ENCODE results near the gene LDB2. TPM values are rescaled to one million over a fixed set of nuclear protein-coding genes. Genes with fewer than 3 reads are reported as not detected.

LDB2 gene
- total and polyA plus RNA-seq, 2 donors, result 29.0 to 142 TPM

DNA sequence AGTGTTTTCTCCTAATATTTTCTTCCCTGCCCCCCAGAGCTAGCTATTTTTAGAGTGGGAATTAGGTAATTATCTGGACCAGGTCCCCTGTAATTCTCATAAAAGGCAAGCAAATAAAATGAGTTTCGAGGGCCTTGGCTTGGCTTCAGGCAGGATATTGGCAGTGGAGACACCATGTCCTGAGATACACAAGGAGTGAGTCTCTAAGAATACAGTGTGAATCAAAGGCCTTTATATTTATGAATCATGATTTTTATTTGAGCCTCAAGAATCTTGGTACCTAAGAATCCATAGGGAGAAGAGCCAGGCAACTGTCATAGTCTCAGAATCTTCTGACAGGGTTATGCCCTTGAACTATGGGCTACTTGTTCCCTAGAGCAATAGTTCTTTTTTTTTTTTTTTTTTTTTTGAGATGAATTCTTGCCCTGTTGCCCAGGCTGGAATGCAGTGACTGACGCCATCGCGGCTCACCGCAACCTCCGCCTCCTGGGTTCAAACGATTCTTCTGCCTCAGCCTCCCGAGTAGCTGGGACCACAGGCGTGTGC, 205.4 kb downstream of the LDB2 start:
- no peaks in the 10 kb centered on the region for H3K4me1 ChIP-seq (ENCODE audit: insufficient read depth)
- H3K36me3 ChIP-seq (ENCODE audit: insufficient read depth), result no peaks in the 10 kb centered on the region
- no peak for DNase-seq (ENCODE audit: extremely low spot score)
- peak overlapping the region; percentile 6 for H3K27ac ChIP-seq (ENCODE audit: low read depth)
- H3K4me3 ChIP-seq (ENCODE audit: low read depth, low read length), result no peak overlapping the region
- 65% methylated on average over 9 of the region's 9 CpGs for WGBS

- H3K4me3 ChIP-seq (ENCODE audit: low read depth, low read length), result no peak overlapping the region
- H3K27ac ChIP-seq (ENCODE audit: low read depth), result peak overlapping the region; percentile 58
- no peak for DNase-seq (ENCODE audit: extremely low spot score)
- H3K4me1 ChIP-seq (ENCODE audit: insufficient read depth), result no peaks in the 10 kb centered on the region
- no peaks in the 10 kb centered on the region for H3K36me3 ChIP-seq (ENCODE audit: insufficient read depth)
- 37% methylated on average over 2 of the region's 2 CpGs for WGBS
These were observed 205.9 kb downstream of the LDB2 start for GRCh38 chr4:16692524-16692923.

GRCh38 chr4:16692046-16692445, 206.4 kb downstream of the LDB2 start:
- Histone ChIP-seq H3K36me3 (ENCODE audit: insufficient read depth) (no peaks in the 10 kb centered on the region), H3K4me1 (ENCODE audit: insufficient read depth) (no peaks in the 10 kb centered on the region), H3K4me3 (ENCODE audit: low read depth, low read length) (no peak overlapping the region), H3K27ac (ENCODE audit: low read depth) (peak overlapping the region; percentile 35)
- no peak for DNase-seq (ENCODE audit: extremely low spot score)
- WGBS, result 46% methylated on average over 4 of the region's 4 CpGs

- 85% methylated on average over 1 of the region's 1 CpG for WGBS
- H3K27ac ChIP-seq (ENCODE audit: low read depth), result no peak overlapping the region
- no peaks in the 10 kb centered on the region for H3K36me3 ChIP-seq (ENCODE audit: insufficient read depth)
- DNase-seq (ENCODE audit: extremely low spot score), result no peak
- no peaks in the 10 kb centered on the region for H3K4me1 ChIP-seq (ENCODE audit: insufficient read depth)
- H3K4me3 ChIP-seq (ENCODE audit: low read depth, low read length), result no peak overlapping the region
These were observed 207.0 kb downstream of the LDB2 start for GRCh38 chr4:16691450-16691849.

DNA sequence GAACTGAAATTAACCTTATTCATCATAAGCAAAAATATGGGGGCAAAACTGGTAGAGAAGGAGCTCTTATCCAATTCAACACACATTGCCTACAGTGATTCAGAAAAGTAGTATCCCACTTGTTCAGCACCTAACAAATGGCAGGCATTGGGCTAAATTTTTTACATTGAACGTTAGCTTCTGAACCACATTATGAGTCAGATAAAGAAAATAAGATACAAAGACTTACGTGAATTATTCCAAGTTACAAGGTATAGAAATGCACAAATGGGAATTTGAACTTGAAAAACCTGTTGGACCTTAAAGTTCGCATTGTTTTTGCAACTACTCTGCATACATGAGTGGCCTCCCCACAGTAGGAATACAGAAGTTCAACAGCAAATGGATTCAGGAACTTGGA, 210.6 kb downstream of the LDB2 start:
- Histone ChIP-seq H3K4me3 (ENCODE audit: low read depth, low read length) (no peak overlapping the region), H3K4me1 (ENCODE audit: insufficient read depth) (no peaks in the 10 kb centered on the region), H3K27ac (ENCODE audit: low read depth) (no peak overlapping the region), H3K36me3 (ENCODE audit: insufficient read depth) (no peaks in the 10 kb centered on the region)
- DNase-seq (ENCODE audit: extremely low spot score), result no peak
- whole genome bisulfite sequencing, result 90% methylated on average over 3 of the region's 3 CpGs

- Histone ChIP-seq H3K36me3 (ENCODE audit: insufficient read depth) (no peaks in the 10 kb centered on the region), H3K4me1 (ENCODE audit: insufficient read depth) (no peaks in the 10 kb centered on the region), H3K27ac (ENCODE audit: low read depth) (no peak overlapping the region), H3K4me3 (ENCODE audit: low read depth, low read length) (no peak overlapping the region)
- DNase-seq (ENCODE audit: extremely low spot score), result no peak
- whole genome bisulfite sequencing, result 79% methylated on average over 2 of the region's 2 CpGs
These were observed 211.4 kb downstream of the LDB2 start for GRCh38 chr4:16687011-16687410.

- Histone ChIP-seq H3K4me1 (ENCODE audit: insufficient read depth) (no peaks in the 10 kb centered on the region), H3K36me3 (ENCODE audit: insufficient read depth) (no peaks in the 10 kb centered on the region), H3K27ac (ENCODE audit: low read depth) (no peak overlapping the region), H3K4me3 (ENCODE audit: low read depth, low read length) (no peak overlapping the region)
- WGBS, result 49% methylated on average over 2 of the region's 2 CpGs
- no peak for DNase-seq (ENCODE audit: extremely low spot score)
These were observed 212.2 kb downstream of the LDB2 start for GRCh38 chr4:16686195-16686594.

DNA sequence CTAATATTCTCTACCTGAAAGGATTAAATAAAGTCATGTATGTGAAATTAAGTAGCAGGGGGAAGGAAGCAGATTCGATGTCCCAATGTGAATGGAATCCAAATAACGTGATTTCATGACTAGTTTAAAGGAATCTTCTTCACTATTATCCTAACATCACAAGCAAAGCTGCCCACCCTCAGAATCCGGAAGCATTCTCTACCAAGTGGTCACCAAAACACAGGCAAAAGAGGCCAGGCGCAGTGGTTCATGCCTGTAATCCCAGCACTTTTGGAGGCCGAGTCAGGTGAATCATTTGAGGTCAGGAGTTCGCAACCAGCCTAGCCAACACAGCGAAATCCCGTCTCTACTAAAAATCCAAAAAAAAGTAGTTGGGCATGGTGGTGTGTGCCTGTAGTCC, 212.9 kb downstream of the LDB2 start:
- no peak for DNase-seq (ENCODE audit: extremely low spot score)
- 89% methylated on average over 8 of the region's 8 CpGs for WGBS
- no peaks in the 10 kb centered on the region for H3K4me1 ChIP-seq (ENCODE audit: insufficient read depth)
- no peaks in the 10 kb centered on the region for H3K36me3 ChIP-seq (ENCODE audit: insufficient read depth)
- no peak overlapping the region for H3K4me3 ChIP-seq (ENCODE audit: low read depth, low read length)
- peak overlapping the region; percentile 60 for H3K27ac ChIP-seq (ENCODE audit: low read depth)

DNA sequence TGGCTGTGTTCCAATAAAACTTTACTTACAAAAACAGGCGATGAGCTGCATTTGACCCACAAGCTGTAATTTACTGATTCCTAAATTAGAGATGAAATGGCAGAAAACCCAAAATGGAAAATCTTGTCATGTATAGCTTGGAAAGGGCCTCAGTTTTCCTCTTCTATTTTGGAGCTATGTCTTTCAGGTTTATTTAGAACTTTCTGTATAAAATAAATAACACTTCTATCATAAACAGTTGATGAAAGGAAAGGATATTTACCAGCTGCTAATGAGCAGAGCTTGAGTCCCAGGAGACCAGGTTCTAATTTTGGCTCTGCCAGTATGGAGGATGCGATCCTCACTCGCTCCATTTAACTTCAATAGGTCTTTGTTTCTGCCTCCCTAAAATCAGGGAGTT, 213.5 kb downstream of the LDB2 start:
- 64% methylated on average over 3 of the region's 3 CpGs for WGBS

DNA sequence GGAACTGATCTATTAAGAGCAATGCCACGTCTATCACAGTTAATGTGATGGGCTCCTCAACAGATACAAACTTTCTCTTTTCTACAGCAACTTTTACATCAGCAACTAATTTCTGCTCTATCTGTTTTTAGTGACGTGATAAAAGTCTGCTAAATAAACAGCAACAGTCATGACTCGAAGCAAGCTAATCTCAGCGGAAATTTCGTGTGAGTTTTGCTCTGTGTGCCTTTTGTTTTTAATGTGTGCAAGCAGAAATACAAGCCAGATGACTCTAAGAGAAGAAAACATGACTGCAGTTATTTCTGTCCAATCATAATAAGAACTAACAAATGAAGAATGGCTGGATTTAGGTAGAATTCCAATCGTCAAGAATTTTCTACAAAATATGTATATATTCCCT, 214.3 kb downstream of the LDB2 start:
- Histone ChIP-seq H3K36me3 (ENCODE audit: insufficient read depth) (no peaks in the 10 kb centered on the region), H3K4me3 (ENCODE audit: low read depth, low read length) (no peak overlapping the region), H3K27ac (ENCODE audit: low read depth) (peak overlapping the region; percentile 57), H3K4me1 (ENCODE audit: insufficient read depth) (no peaks in the 10 kb centered on the region)
- DNase-seq (ENCODE audit: extremely low spot score), result no peak
- 35% methylated on average over 6 of the region's 6 CpGs for WGBS

More for the DNA sequence above, 213.5 kb downstream of the LDB2 start:
- no peak overlapping the region for H3K4me3 ChIP-seq (ENCODE audit: low read depth, low read length)
- no peak for DNase-seq (ENCODE audit: extremely low spot score)
- no peaks in the 10 kb centered on the region for H3K36me3 ChIP-seq (ENCODE audit: insufficient read depth)
- H3K27ac ChIP-seq (ENCODE audit: low read depth), result peak overlapping the region; percentile 23
- H3K4me1 ChIP-seq (ENCODE audit: insufficient read depth), result no peaks in the 10 kb centered on the region

DNA sequence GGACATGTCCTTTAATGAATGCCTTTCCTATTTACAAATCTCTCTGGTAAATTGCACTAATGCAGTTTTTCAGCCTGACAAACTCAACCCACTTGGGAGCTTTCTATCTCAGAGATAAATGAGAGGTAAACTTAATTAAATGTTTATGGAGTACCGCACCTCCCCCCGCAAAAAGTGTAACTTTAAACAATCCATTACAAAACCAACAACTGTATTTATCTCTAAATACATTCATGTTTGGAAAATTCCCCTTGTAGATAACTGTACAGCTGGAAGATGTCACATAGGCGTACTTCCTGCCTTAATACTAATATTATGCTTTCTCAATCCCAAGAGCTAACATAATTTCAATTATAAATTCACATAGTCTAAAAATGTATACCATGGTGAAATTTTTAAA, 215.5 kb downstream of the LDB2 start:
- Histone ChIP-seq H3K36me3 (ENCODE audit: insufficient read depth) (no peaks in the 10 kb centered on the region), H3K4me1 (ENCODE audit: insufficient read depth) (no peaks in the 10 kb centered on the region), H3K27ac (ENCODE audit: low read depth) (no peak overlapping the region), H3K4me3 (ENCODE audit: low read depth, low read length) (no peak overlapping the region)
- WGBS, result 60% methylated on average over 3 of the region's 3 CpGs
- DNase-seq (ENCODE audit: extremely low spot score), result no peak

DNA sequence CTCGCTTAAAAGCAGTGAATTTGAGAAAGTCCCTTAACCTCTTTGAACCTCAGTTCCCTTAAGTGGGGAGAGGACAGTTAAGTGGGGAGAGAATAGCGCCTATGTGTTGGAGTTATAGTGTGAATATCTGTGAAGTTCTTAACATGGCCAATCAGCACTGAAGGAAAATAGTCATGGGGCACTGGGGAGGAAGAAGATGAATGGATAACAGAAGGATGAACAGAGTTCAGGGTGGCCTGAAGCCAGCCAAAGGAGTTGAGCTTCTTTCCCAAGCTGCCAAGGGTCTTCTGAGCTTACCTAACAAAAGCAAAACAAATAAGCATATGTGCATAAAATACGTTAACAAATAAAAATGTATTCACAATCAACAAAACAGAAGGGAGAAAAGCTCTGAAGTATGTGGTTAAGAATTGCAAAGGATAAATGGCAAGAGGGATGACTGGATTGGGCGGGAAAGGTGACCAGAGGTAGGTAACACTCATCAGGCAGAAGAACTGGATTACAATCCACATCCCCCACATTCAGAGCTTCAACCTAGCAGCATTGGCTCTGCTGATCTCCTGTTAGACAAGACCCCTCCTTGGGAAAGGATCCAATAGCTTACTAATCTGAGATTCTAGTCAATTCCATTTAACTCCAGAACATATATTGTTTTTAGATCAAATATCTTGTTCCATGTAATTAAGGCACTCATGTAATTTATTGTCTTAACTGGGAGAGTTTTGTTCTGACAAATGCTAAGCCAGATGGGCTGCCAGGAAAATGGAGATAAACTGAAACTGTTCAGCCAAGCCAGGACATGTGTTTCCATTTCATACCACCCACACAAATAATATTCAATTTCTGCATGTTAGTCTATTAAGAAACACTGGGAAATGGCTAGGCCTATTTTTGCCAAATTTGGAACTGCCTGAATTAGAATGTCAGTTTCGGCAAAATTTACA, 221.2 kb downstream of the LDB2 start:
- no peak for DNase-seq (ENCODE audit: extremely low spot score)
- WGBS, result 87% methylated on average over 5 of the region's 5 CpGs

GRCh38 chr4:16676230-16676770, 222.1 kb downstream of the LDB2 start:
- H3K4me1 ChIP-seq (ENCODE audit: insufficient read depth), result no peaks in the 10 kb centered on the region
- no peaks in the 10 kb centered on the region for H3K36me3 ChIP-seq (ENCODE audit: insufficient read depth)
- no peak overlapping the region for H3K27ac ChIP-seq (ENCODE audit: low read depth)
- WGBS, result 78% methylated on average over 3 of the region's 3 CpGs
- no peak overlapping the region for H3K4me3 ChIP-seq (ENCODE audit: low read depth, low read length)
- no peak for DNase-seq (ENCODE audit: extremely low spot score)

More for the DNA sequence above, 221.2 kb downstream of the LDB2 start:
- Histone ChIP-seq H3K27ac (ENCODE audit: low read depth) (no peak overlapping the region), H3K4me3 (ENCODE audit: low read depth, low read length) (no peak overlapping the region), H3K4me1 (ENCODE audit: insufficient read depth) (no peaks in the 10 kb centered on the region), H3K36me3 (ENCODE audit: insufficient read depth) (no peaks in the 10 kb centered on the region)

GRCh38 chr4:16674082-16674481, 224.4 kb downstream of the LDB2 start:
- DNase-seq (ENCODE audit: extremely low spot score), result no peak
- Histone ChIP-seq H3K4me1 (ENCODE audit: insufficient read depth) (no peaks in the 10 kb centered on the region), H3K4me3 (ENCODE audit: low read depth, low read length) (no peak overlapping the region), H3K27ac (ENCODE audit: low read depth) (no peak overlapping the region), H3K36me3 (ENCODE audit: insufficient read depth) (no peaks in the 10 kb centered on the region)
- WGBS, result 81% methylated on average over 7 of the region's 7 CpGs

Data from urinary bladder (tissue), 4 donors.